ENCODE measurements around the gene CHST5. TPM values are rescaled to one million over a fixed set of nuclear protein-coding genes. Genes with fewer than 3 reads are reported as not detected.

The CHST5 gene
- total and polyA plus RNA-seq, 2 donors (not counting 1 experiment from before 2014, with no cell fraction given), result under 0.01 TPM; not detected in 1

DNA sequence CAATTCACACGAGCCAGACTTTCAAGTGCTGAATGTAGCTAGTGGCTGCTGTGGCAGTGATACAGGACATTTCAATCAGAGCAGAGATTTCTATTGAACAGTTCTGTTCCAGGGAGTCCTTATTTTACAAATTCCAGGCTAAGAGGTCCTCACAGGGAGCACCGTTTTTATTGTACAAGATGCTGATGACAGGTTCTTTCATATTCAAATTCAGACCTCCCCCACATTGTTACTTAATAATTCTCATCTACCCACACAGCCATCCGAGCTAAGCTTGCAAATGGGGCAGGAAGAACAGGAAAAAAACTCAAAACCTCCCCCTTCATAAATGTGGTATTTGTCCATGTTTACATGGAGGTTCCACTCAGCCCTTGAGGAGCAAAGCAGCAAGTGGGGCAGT, 40.0 kb upstream of the CHST5 start:
- Histone ChIP-seq H3K79me2 (ENCODE audit: control insufficient read depth, insufficient read depth, low read length) (peaks cover 2% of the 10 kb centered on the region), H3K4me3 (replicated peaks in 1 of 4; ENCODE audit: control extremely low read depth in 1 of 4, insufficient read depth in 1 of 4, low read depth in 3 of 4, low read length in 4 of 4) (no peak overlapping the region), H3K36me3 (ENCODE audit: control insufficient read depth, insufficient read depth, low read length) (peaks cover 15% of the 10 kb centered on the region), H3K9ac (ENCODE audit: insufficient read depth, low read length) (no peak overlapping the region), H4K20me1 (ENCODE audit: control insufficient read depth, extremely low read depth, insufficient read depth, low read length) (no peaks in the 10 kb centered on the region), H3K4me2 (ENCODE audit: extremely low read depth, insufficient read depth, low read length) (no peak overlapping the region), H3K9me3 (ENCODE audit: control insufficient read depth, insufficient read depth, low read depth, low read length) (no peaks in the 10 kb centered on the region), H2AFZ (ENCODE audit: low read length) (no peak overlapping the region), H3K27ac (ENCODE audit: insufficient read depth, low read length) (no peak overlapping the region), H3K27me3 (ENCODE audit: control insufficient read depth, insufficient read depth, low read length) (no peaks in the 10 kb centered on the region), H3K4me1 (ENCODE audit: control insufficient read depth, extremely low read depth, insufficient read depth, low read length) (no peaks in the 10 kb centered on the region)
- DNase-seq (ENCODE audit: low read depth in 2 of 2), result no peak
- no peak for TF ChIP-seq EZH2 (IDR thresholded peaks at IDR 0.05; ENCODE audit: low read length, missing control alignments)
- TF ChIP-seq, protein P1, sequence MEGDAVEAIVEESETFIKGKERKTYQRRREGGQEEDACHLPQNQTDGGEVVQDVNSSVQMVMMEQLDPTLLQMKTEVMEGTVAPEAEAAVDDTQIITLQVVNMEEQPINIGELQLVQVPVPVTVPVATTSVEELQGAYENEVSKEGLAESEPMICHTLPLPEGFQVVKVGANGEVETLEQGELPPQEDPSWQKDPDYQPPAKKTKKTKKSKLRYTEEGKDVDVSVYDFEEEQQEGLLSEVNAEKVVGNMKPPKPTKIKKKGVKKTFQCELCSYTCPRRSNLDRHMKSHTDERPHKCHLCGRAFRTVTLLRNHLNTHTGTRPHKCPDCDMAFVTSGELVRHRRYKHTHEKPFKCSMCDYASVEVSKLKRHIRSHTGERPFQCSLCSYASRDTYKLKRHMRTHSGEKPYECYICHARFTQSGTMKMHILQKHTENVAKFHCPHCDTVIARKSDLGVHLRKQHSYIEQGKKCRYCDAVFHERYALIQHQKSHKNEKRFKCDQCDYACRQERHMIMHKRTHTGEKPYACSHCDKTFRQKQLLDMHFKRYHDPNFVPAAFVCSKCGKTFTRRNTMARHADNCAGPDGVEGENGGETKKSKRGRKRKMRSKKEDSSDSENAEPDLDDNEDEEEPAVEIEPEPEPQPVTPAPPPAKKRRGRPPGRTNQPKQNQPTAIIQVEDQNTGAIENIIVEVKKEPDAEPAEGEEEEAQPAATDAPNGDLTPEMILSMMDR (conservative IDR thresholded peaks at IDR 0.05 in 1 of 2, IDR thresholded peaks at IDR 0.05 in 1 of 2; ENCODE audit: low read depth in 1 of 2, low read length in 2 of 2), result no peak

DNA sequence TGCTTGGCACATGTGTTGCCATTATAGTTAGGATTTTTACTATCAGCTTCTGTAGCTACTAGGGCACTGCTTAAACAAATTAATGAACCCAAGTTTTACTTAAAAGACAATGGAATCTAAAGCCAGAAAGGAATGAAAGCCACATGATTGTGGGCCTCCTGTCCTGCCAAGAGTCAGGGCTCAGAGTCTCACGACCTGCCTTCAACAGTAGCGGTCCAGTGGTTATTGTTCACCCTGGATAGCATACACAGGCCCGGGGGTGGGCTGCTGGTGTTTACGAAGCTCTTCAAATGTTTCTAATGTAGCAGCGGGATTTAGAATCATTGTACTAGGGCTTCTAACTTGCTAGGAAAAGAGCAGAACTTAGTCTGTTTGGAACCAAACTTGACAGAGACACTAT, 38.0 kb upstream of the CHST5 start:
- Histone ChIP-seq H3K79me2 (ENCODE audit: control insufficient read depth, insufficient read depth, low read length) (peaks cover 2% of the 10 kb centered on the region), H3K27me3 (ENCODE audit: control insufficient read depth, insufficient read depth, low read length) (no peaks in the 10 kb centered on the region), H3K9ac (ENCODE audit: insufficient read depth, low read length) (no peak overlapping the region), H2AFZ (ENCODE audit: low read length) (no peak overlapping the region), H3K4me1 (ENCODE audit: control insufficient read depth, extremely low read depth, insufficient read depth, low read length) (no peaks in the 10 kb centered on the region), H3K36me3 (ENCODE audit: control insufficient read depth, insufficient read depth, low read length) (peaks cover 18% of the 10 kb centered on the region), H3K4me2 (ENCODE audit: extremely low read depth, insufficient read depth, low read length) (no peak overlapping the region), H3K9me3 (ENCODE audit: control insufficient read depth, insufficient read depth, low read depth, low read length) (no peaks in the 10 kb centered on the region), H3K4me3 (replicated peaks in 1 of 4; ENCODE audit: control extremely low read depth in 1 of 4, insufficient read depth in 1 of 4, low read depth in 3 of 4, low read length in 4 of 4) (no peak overlapping the region), H4K20me1 (ENCODE audit: control insufficient read depth, extremely low read depth, insufficient read depth, low read length) (no peaks in the 10 kb centered on the region), H3K27ac (ENCODE audit: insufficient read depth, low read length) (no peak overlapping the region)
- TF ChIP-seq EZH2 (IDR thresholded peaks at IDR 0.05; ENCODE audit: low read length, missing control alignments), result no peak
- TF ChIP-seq, protein P1 (conservative IDR thresholded peaks at IDR 0.05 in 1 of 2, IDR thresholded peaks at IDR 0.05 in 1 of 2; ENCODE audit: low read depth in 1 of 2, low read length in 2 of 2), result no peak
- DNase-seq (ENCODE audit: low read depth in 2 of 2), result no peak

DNA sequence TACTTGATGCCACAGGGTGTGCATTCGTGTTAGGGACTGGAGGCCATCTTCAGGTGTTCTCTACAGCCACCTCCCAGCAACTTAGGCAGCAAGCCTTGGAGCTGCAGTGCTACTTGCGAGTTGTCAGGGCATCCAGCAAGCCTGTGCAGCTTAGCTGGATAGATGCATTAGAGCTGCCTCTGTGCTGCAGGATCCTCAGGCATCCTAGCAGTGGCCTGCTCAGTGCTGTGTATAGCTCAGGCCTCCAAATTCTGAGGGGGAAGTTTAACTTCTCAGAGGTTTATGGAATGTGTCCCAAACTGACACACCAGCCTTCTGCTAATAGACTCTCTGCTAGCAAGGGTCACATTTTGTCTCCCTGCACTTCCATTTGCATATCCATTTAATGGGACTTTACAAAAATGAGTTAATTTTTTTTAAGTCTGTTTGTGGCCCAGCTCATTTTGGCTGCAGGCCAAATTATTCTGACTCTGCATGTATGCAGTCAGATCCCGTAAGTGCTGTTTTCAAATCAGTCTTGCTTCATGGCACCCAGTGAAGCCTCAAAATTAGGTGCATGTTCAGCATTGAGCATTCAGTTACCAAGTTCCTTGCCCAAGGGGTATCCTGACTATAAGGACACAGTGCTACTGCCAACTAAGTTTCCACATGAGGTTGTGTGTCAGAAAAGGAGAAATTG, 37.1 kb upstream of the CHST5 start:
- H2AFZ ChIP-seq (ENCODE audit: low read length), result no peak overlapping the region
- no peaks in the 10 kb centered on the region for H3K27me3 ChIP-seq (ENCODE audit: control insufficient read depth, insufficient read depth, low read length)
- H3K9ac ChIP-seq (ENCODE audit: insufficient read depth, low read length), result no peak overlapping the region
- no peaks in the 10 kb centered on the region for H3K9me3 ChIP-seq (ENCODE audit: control insufficient read depth, insufficient read depth, low read depth, low read length)
- H3K79me2 ChIP-seq (ENCODE audit: control insufficient read depth, insufficient read depth, low read length), result peaks cover 2% of the 10 kb centered on the region
- H3K4me2 ChIP-seq (ENCODE audit: extremely low read depth, insufficient read depth, low read length), result no peak overlapping the region
- peak in 1 of 2 donors; percentile 15 for DNase-seq (ENCODE audit: low read depth in 2 of 2)
- TF ChIP-seq, protein P1 (conservative IDR thresholded peaks at IDR 0.05 in 1 of 2, IDR thresholded peaks at IDR 0.05 in 1 of 2; ENCODE audit: low read depth in 1 of 2, low read length in 2 of 2), result no peak
- no peak for TF ChIP-seq EZH2 (IDR thresholded peaks at IDR 0.05; ENCODE audit: low read length, missing control alignments)
- H3K27ac ChIP-seq (ENCODE audit: insufficient read depth, low read length), result no peak overlapping the region
- no peak overlapping the region for H3K4me3 ChIP-seq (replicated peaks in 1 of 4; ENCODE audit: control extremely low read depth in 1 of 4, insufficient read depth in 1 of 4, low read depth in 3 of 4, low read length in 4 of 4)
- H3K4me1 ChIP-seq (ENCODE audit: control insufficient read depth, extremely low read depth, insufficient read depth, low read length), result no peaks in the 10 kb centered on the region
- H3K36me3 ChIP-seq (ENCODE audit: control insufficient read depth, insufficient read depth, low read length), result peaks cover 18% of the 10 kb centered on the region
- H4K20me1 ChIP-seq (ENCODE audit: control insufficient read depth, extremely low read depth, insufficient read depth, low read length), result no peaks in the 10 kb centered on the region
